ENCODE measurements around the gene CAPS2. TPM values are rescaled to one million over a fixed set of nuclear protein-coding genes. Genes with fewer than 3 reads are reported as not detected.

The CAPS2 gene
- total and polyA plus RNA-seq, 2 experiments from 2014 or later, result 2.9 to 7.4 TPM

DNA sequence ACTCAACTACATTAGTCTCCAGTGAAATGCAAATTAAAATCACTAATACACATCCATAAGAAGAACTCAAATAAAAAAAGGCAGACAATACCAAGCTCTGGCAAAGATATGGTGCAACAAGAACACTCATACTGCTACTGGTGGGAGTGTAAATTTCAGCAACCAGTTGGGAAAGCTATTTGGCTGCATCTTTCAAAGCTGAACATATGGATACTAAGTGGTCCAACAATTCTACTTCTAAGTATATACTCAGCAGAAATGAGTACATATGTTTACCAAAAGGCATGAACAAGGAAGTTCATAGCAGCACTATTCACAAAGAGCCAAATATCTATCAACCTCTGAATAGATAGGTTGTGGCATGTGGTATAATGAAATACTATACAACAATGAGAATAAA lies 27.3 kb downstream of the CAPS2 start (continued):
- TF ChIP-seq, protein P1, sequence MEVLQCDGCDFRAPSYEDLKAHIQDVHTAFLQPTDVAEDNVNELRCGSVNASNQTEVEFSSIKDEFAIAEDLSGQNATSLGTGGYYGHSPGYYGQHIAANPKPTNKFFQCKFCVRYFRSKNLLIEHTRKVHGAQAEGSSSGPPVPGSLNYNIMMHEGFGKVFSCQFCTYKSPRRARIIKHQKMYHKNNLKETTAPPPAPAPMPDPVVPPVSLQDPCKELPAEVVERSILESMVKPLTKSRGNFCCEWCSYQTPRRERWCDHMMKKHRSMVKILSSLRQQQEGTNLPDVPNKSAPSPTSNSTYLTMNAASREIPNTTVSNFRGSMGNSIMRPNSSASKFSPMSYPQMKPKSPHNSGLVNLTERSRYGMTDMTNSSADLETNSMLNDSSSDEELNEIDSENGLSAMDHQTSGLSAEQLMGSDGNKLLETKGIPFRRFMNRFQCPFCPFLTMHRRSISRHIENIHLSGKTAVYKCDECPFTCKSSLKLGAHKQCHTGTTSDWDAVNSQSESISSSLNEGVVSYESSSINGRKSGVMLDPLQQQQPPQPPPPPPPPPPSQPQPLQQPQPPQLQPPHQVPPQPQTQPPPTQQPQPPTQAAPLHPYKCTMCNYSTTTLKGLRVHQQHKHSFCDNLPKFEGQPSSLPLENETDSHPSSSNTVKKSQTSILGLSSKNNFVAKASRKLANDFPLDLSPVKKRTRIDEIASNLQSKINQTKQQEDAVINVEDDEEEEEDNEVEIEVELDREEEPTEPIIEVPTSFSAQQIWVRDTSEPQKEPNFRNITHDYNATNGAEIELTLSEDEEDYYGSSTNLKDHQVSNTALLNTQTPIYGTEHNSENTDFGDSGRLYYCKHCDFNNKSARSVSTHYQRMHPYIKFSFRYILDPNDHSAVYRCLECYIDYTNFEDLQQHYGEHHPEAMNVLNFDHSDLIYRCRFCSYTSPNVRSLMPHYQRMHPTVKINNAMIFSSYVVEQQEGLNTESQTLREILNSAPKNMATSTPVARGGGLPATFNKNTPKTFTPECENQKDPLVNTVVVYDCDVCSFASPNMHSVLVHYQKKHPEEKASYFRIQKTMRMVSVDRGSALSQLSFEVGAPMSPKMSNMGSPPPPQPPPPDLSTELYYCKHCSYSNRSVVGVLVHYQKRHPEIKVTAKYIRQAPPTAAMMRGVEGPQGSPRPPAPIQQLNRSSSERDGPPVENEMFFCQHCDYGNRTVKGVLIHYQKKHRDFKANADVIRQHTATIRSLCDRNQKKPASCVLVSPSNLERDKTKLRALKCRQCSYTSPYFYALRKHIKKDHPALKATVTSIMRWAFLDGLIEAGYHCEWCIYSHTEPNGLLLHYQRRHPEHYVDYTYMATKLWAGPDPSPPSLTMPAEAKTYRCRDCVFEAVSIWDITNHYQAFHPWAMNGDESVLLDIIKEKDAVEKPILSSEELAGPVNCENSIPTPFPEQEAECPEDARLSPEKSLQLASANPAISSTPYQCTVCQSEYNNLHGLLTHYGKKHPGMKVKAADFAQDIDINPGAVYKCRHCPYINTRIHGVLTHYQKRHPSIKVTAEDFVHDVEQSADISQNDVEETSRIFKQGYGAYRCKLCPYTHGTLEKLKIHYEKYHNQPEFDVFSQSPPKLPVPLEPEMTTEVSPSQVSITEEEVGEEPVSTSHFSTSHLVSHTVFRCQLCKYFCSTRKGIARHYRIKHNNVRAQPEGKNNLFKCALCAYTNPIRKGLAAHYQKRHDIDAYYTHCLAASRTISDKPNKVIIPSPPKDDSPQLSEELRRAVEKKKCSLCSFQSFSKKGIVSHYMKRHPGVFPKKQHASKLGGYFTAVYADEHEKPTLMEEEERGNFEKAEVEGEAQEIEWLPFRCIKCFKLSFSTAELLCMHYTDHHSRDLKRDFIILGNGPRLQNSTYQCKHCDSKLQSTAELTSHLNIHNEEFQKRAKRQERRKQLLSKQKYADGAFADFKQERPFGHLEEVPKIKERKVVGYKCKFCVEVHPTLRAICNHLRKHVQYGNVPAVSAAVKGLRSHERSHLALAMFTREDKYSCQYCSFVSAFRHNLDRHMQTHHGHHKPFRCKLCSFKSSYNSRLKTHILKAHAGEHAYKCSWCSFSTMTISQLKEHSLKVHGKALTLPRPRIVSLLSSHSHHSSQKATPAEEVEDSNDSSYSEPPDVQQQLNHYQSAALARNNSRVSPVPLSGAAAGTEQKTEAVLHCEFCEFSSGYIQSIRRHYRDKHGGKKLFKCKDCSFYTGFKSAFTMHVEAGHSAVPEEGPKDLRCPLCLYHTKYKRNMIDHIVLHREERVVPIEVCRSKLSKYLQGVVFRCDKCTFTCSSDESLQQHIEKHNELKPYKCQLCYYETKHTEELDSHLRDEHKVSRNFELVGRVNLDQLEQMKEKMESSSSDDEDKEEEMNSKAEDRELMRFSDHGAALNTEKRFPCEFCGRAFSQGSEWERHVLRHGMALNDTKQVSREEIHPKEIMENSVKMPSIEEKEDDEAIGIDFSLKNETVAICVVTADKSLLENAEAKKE (CRISPR knock-in tag; IDR thresholded peaks at IDR 0.05), result no peak
- TF ChIP-seq POLR2AphosphoS5 (IDR thresholded peaks at IDR 0.05; ENCODE audit: low read depth) (no peak), CREB1 (CRISPR knock-in tag; IDR thresholded peaks at IDR 0.05; ENCODE audit: low read depth) (no peak)

GRCh38 chr12:75302225-75302624 lies 27.9 kb downstream of the CAPS2 start:
- H3K36me3 ChIP-seq (ENCODE audit: insufficient read depth), result no peaks in the 10 kb centered on the region
- H3K4me3 ChIP-seq, result no peak overlapping the region
- no peaks in the 10 kb centered on the region; the same call in 2 of the 3 replicates for H3K9me3 Mint-ChIP-seq
- H4K20me1 ChIP-seq (replicated peaks; ENCODE audit: insufficient read depth), result no peaks in the 10 kb centered on the region
- no peaks in the 10 kb centered on the region for H3K9me2 ChIP-seq (ENCODE audit: insufficient read depth)
- H3F3A ChIP-seq (replicated peaks; ENCODE audit: low read depth), result no peaks in the 10 kb centered on the region
- H2AFZ ChIP-seq, result no peak overlapping the region
- H3K27me3 Mint-ChIP-seq (ENCODE audit: insufficient read depth, low read depth, poor library complexity), result peaks cover 1% of the 10 kb centered on the region
- no peaks in the 10 kb centered on the region; the same call in 1 of the 2 replicates for H3K4me1 ChIP-seq (ENCODE audit: insufficient read depth)
- ATAC-seq (no peak), DNase-seq (ENCODE audit: low spot score) (no peak)
- no peaks in the 10 kb centered on the region for H3K36me3 Mint-ChIP-seq (ENCODE audit: low read depth)
- no peak overlapping the region for H3K4me2 ChIP-seq
- no peaks in the 10 kb centered on the region for H3K4me1 Mint-ChIP-seq
- H3K27me3 ChIP-seq (ENCODE audit: insufficient read depth), result no peaks in the 10 kb centered on the region
- H3K79me2 ChIP-seq (replicated peaks; ENCODE audit: insufficient read depth), result no peaks in the 10 kb centered on the region
- no peak overlapping the region for H3K27ac Mint-ChIP-seq
- no peak overlapping the region for H3K4me3 Mint-ChIP-seq
- H3K27ac ChIP-seq (ENCODE audit: low read depth), result no peak overlapping the region
- TF ChIP-seq, protein P2, sequence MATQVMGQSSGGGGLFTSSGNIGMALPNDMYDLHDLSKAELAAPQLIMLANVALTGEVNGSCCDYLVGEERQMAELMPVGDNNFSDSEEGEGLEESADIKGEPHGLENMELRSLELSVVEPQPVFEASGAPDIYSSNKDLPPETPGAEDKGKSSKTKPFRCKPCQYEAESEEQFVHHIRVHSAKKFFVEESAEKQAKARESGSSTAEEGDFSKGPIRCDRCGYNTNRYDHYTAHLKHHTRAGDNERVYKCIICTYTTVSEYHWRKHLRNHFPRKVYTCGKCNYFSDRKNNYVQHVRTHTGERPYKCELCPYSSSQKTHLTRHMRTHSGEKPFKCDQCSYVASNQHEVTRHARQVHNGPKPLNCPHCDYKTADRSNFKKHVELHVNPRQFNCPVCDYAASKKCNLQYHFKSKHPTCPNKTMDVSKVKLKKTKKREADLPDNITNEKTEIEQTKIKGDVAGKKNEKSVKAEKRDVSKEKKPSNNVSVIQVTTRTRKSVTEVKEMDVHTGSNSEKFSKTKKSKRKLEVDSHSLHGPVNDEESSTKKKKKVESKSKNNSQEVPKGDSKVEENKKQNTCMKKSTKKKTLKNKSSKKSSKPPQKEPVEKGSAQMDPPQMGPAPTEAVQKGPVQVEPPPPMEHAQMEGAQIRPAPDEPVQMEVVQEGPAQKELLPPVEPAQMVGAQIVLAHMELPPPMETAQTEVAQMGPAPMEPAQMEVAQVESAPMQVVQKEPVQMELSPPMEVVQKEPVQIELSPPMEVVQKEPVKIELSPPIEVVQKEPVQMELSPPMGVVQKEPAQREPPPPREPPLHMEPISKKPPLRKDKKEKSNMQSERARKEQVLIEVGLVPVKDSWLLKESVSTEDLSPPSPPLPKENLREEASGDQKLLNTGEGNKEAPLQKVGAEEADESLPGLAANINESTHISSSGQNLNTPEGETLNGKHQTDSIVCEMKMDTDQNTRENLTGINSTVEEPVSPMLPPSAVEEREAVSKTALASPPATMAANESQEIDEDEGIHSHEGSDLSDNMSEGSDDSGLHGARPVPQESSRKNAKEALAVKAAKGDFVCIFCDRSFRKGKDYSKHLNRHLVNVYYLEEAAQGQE (IDR thresholded peaks at IDR 0.05; ENCODE audit: unreplicated experiment), result no peak
- TF ChIP-seq EZH2phosphoT487 (IDR thresholded peaks at IDR 0.05; ENCODE audit: unreplicated experiment) (no peak), STAT1 (IDR thresholded peaks at IDR 0.05; ENCODE audit: unreplicated experiment) (no peak), CTCF (conservative IDR thresholded peaks at IDR 0.05; ENCODE audit: low read depth in 2 of 2) (no peak), ZNF114 (CRISPR knock-in tag; IDR thresholded peaks at IDR 0.05) (no peak), NANOG (IDR thresholded peaks at IDR 0.05; ENCODE audit: borderline replicate concordance) (no peak), ETS1 (IDR thresholded peaks at IDR 0.05) (no peak)
